Mesenchymal stem cell (in vitro differentiated cells and primary cell): ENCODE data around the gene AGAP5.
"Not testable (repeated sequence)": the region's sequence is repeated elsewhere in the genome, so short reads cannot be mapped to it uniquely, and the experiment has no call there.

ENCODE experiments used
- DNase-seq: peaks from one replicate; pipeline ENCODE4 v3.0.0-alpha.2; 2013
- H2AFZ ChIP-seq: one replicate; pipeline ENCODE4 v1.6.1; 2013; ENCODE audit warnings: low read depth, mild to moderate bottlenecking, control low read depth, inconsistent platforms, low read length, moderate library complexity
- H2AK5ac ChIP-seq: 2 replicates; pipeline ENCODE4 v1.6.1; 2013; ENCODE audit warnings: low read length, moderate library complexity, mild to moderate bottlenecking, inconsistent platforms; ENCODE audit not compliant: severe bottlenecking
- H2BK120ac ChIP-seq: one replicate; pipeline ENCODE4 v1.6.1; 2013; ENCODE audit warnings: low read depth, mild to moderate bottlenecking, inconsistent platforms, low read length, moderate library complexity
- H2BK12ac ChIP-seq, 2 experiments: one replicate each; pipeline ENCODE4 v1.6.1; 2013; ENCODE audit warnings: inconsistent platforms in 2 of 2, low read length in 2 of 2, mild to moderate bottlenecking in 2 of 2, moderate library complexity in 2 of 2, control low read depth in 1 of 2
- H2BK15ac ChIP-seq: one replicate; pipeline ENCODE4 v1.6.1; 2013; ENCODE audit warnings: mild to moderate bottlenecking, low read depth, inconsistent platforms; ENCODE audit not compliant: poor library complexity, severe bottlenecking
- H2BK5ac ChIP-seq: 2 replicates; pipeline ENCODE4 v1.6.1; 2013; ENCODE audit warnings: low read depth, mild to moderate bottlenecking, low read length, control low read depth, inconsistent platforms; ENCODE audit not compliant: poor library complexity, severe bottlenecking
- H3K14ac ChIP-seq, 2 experiments: one replicate each; pipeline ENCODE4 v1.6.1; 2013; ENCODE audit warnings: inconsistent platforms in 2 of 2, low read length in 2 of 2, control low read depth in 1 of 2, mild to moderate bottlenecking in 1 of 2, moderate library complexity in 1 of 2
- H3K18ac ChIP-seq, 2 experiments: one replicate each; pipeline ENCODE4 v1.6.1; 2013; ENCODE audit warnings: inconsistent platforms in 2 of 2, low read length in 2 of 2, control low read depth in 1 of 2, low read depth in 1 of 2, mild to moderate bottlenecking in 1 of 2
- H3K23ac ChIP-seq, 2 experiments: one replicate each; pipeline ENCODE4 v1.6.1; 2013; ENCODE audit warnings: inconsistent platforms in 2 of 2, low read length in 2 of 2, mild to moderate bottlenecking in 2 of 2, moderate library complexity in 2 of 2, control low read depth in 1 of 2
- H3K27ac ChIP-seq: 2 replicates; pipeline ENCODE4 v1.5.1; 2013; ENCODE audit warnings: mild to moderate bottlenecking, moderate library complexity, low read length, control low read depth, inconsistent platforms; ENCODE audit not compliant: poor library complexity, severe bottlenecking
- H3K27me3 ChIP-seq, 2 experiments: 2 replicates each; pipeline versions ENCODE4 v1.6.1 to v1.7.0; 2013; ENCODE audit warnings: low read length in 2 of 2, mild to moderate bottlenecking in 2 of 2, moderate library complexity in 2 of 2, control low read depth in 1 of 2, inconsistent platforms in 1 of 2; ENCODE audit not compliant: control insufficient read depth in 1 of 2, insufficient read depth in 1 of 2
- H3K36me3 ChIP-seq, 2 experiments: 2 replicates each; pipeline versions ENCODE4 v1.6.1 to v1.7.0; 2013; ENCODE audit warnings: low read length in 2 of 2, control low read depth in 1 of 2, inconsistent platforms in 1 of 2, low read depth in 1 of 2, mild to moderate bottlenecking in 1 of 2; ENCODE audit not compliant: insufficient read depth in 2 of 2, control insufficient read depth in 1 of 2
- H3K4ac ChIP-seq, 2 experiments: one replicate each; pipeline ENCODE4 v1.6.1; 2013; ENCODE audit warnings: inconsistent platforms in 2 of 2, low read length in 2 of 2, mild to moderate bottlenecking in 2 of 2, moderate library complexity in 2 of 2, control low read depth in 1 of 2, low read depth in 1 of 2
- H3K4me1 ChIP-seq: 2 replicates; pipeline ENCODE4 v1.6.1; 2013; ENCODE audit warnings: low read depth, low read length, control low read depth; ENCODE audit not compliant: control insufficient read depth, insufficient read depth
- H3K4me2 ChIP-seq: 2 replicates; pipeline ENCODE4 v1.6.1; 2013; ENCODE audit warnings: low read length, mild to moderate bottlenecking, inconsistent platforms; ENCODE audit not compliant: poor library complexity, severe bottlenecking
- H3K4me3 ChIP-seq, 2 experiments: 2 replicates each; pipeline versions ENCODE4 v1.5.1 to v1.7.0; 2013; ENCODE audit warnings: low read length in 2 of 2, mild to moderate bottlenecking in 2 of 2, control low read depth in 1 of 2, low read depth in 1 of 2; ENCODE audit not compliant: insufficient read depth in 1 of 2
- H3K79me1 ChIP-seq: replicated peaks from 2 replicates; pipeline ENCODE4 v1.6.1; 2013; ENCODE audit warnings: mild to moderate bottlenecking, control low read depth, low read length, inconsistent platforms; ENCODE audit not compliant: poor library complexity, severe bottlenecking
- H3K9ac ChIP-seq: 2 replicates; pipeline ENCODE4 v1.7.0; 2013; ENCODE audit warnings: mild to moderate bottlenecking, low read length, moderate library complexity
- H3K9me3 ChIP-seq: 2 replicates; pipeline ENCODE4 v1.7.0; 2013; ENCODE audit warnings: mild to moderate bottlenecking, low read length; ENCODE audit not compliant: control insufficient read depth
- H4K8ac ChIP-seq: one replicate; pipeline ENCODE4 v1.6.1; 2013; ENCODE audit warnings: inconsistent platforms, mild to moderate bottlenecking, low read length, moderate library complexity
- H4K91ac ChIP-seq: one replicate; pipeline ENCODE4 v1.6.1; 2013; ENCODE audit warnings: mild to moderate bottlenecking, low read length, inconsistent platforms
- WGBS: methylation state at CpG from one replicate; pipeline ENCODE4 v1.1.7; 2013; ENCODE audit warnings: mixed read lengths; 5-methylcytosine and 5-hydroxymethylcytosine counted together

Gene AGAP5

GRCh38 chr10:73717556-73717955, 19.6 kb upstream of the AGAP5 start:
- Histone ChIP-seq H3K79me1 (peaks cover 7% of the 10 kb centered on the region), H3K4me2 (no peak overlapping the region), H4K91ac (no peak overlapping the region), H2AK5ac (no peak overlapping the region), H2BK5ac (no peak overlapping the region), H3K18ac (no peak overlapping the region), H4K8ac (no peak overlapping the region), H3K4me3 (no peak overlapping the region), H3K27me3 (no peaks in the 10 kb centered on the region), H3K4ac (no peak overlapping the region), H3K14ac (no peak overlapping the region), H2AFZ (no peak overlapping the region), H3K9ac (no peak overlapping the region), H3K27ac (no peak overlapping the region), H2BK120ac (no peak overlapping the region), H2BK12ac (no peak overlapping the region), H2BK15ac (no peak overlapping the region), H3K4me1 (no peaks in the 10 kb centered on the region), H3K36me3 (peaks cover 19 to 71% of the 10 kb centered on the region in 2 experiments), H3K23ac (no peak overlapping the region), H3K9me3 (no peaks in the 10 kb centered on the region)
- DNase-seq: no peak
- WGBS: 92% methylated on average over 5 of the region's 5 CpGs

- Histone ChIP-seq H3K4me3 (no peak overlapping the region), H3K4me2 (no peak overlapping the region), H3K4ac (no peak overlapping the region)
These were observed 18.3 kb upstream of the AGAP5 start for GRCh38 chr10:73716251-73716650.

GRCh38 chr10:73715179-73716156, 17.6 kb upstream of the AGAP5 start:
- H4K91ac ChIP-seq, H3K18ac ChIP-seq, H4K8ac ChIP-seq, H2AFZ ChIP-seq, H3K4me3 ChIP-seq, H3K9me3 ChIP-seq, H2BK15ac ChIP-seq, H3K9ac ChIP-seq, H2BK12ac ChIP-seq, H3K14ac ChIP-seq, H3K4ac ChIP-seq, H2AK5ac ChIP-seq, H3K23ac ChIP-seq, H3K27me3 ChIP-seq, H2BK120ac ChIP-seq, H3K4me2 ChIP-seq, DNase-seq, H3K79me1 ChIP-seq, H3K4me1 ChIP-seq, H3K27ac ChIP-seq, H2BK5ac ChIP-seq: not testable (repeated sequence)
- WGBS: 94% methylated on average over 12 of the region's 17 CpGs
- peaks cover 12 to 51% of the 10 kb centered on the region in 2 experiments for H3K36me3 ChIP-seq

More at GRCh38 chr10:73716251-73716650, 18.3 kb upstream of the AGAP5 start:
- no peak overlapping the region for H2BK120ac ChIP-seq
- no peaks in the 10 kb centered on the region for H3K4me1 ChIP-seq
- H3K14ac ChIP-seq: no peak overlapping the region
- H3K9me3 ChIP-seq: no peaks in the 10 kb centered on the region
- H3K27me3 ChIP-seq: no peaks in the 10 kb centered on the region
- no peak overlapping the region for H2BK15ac ChIP-seq
- no peak overlapping the region for H4K91ac ChIP-seq
- WGBS: 90% methylated on average over 1 of the region's 1 CpG
- no peak overlapping the region for H2BK12ac ChIP-seq
- H3K18ac ChIP-seq: no peak overlapping the region
- no peak overlapping the region for H2AK5ac ChIP-seq
- no peak for DNase-seq
- H3K23ac ChIP-seq: no peak overlapping the region
- no peak overlapping the region for H3K9ac ChIP-seq
- no peak overlapping the region for H2BK5ac ChIP-seq
- H3K79me1 ChIP-seq: peaks cover 6% of the 10 kb centered on the region
- no peak overlapping the region for H3K27ac ChIP-seq
- H2AFZ ChIP-seq: no peak overlapping the region
- H3K36me3 ChIP-seq: peaks cover 12 to 58% of the 10 kb centered on the region in 2 experiments
- no peak overlapping the region for H4K8ac ChIP-seq

- not testable (repeated sequence) for H2AFZ ChIP-seq, H3K23ac ChIP-seq, H3K14ac ChIP-seq, H4K8ac ChIP-seq, H3K18ac ChIP-seq, H3K9ac ChIP-seq, H3K4ac ChIP-seq, H2BK15ac ChIP-seq, H3K9me3 ChIP-seq, H3K27me3 ChIP-seq, H2BK5ac ChIP-seq, H2BK12ac ChIP-seq, H4K91ac ChIP-seq, H2AK5ac ChIP-seq, H2BK120ac ChIP-seq, H3K4me3 ChIP-seq, H3K4me2 ChIP-seq, DNase-seq, H3K79me1 ChIP-seq, H3K27ac ChIP-seq, H3K4me1 ChIP-seq
- H3K36me3 ChIP-seq: peaks cover 9 to 47% of the 10 kb centered on the region in 2 experiments
- WGBS: no CpG with 5 or more reads among the region's 3 CpGs
These were observed 16.6 kb upstream of the AGAP5 start for GRCh38 chr10:73714483-73714882.
